SK-N-MC (cell line): ENCODE measurements around the gene CHST12.

Experiments
- DNase-seq: peaks from one replicate; pipeline ENCODE4 v3.0.0-alpha.2; 2011; ENCODE audit warnings: low read depth, low spot score
- H3K27ac ChIP-seq: fragments of 200-600 bp; sonication (generic); 2 replicates; pipeline ENCODE4 v1.5.1; 2016; ENCODE audit warnings: mixed run types
- H3K36me3 ChIP-seq: fragments of 200-600 bp; sonication (generic); 2 replicates; pipeline ENCODE4 v1.6.1; 2017; ENCODE audit warnings: antibody characterized with exemption, low read length, mixed read lengths; ENCODE audit not compliant: insufficient read depth
- H3K4me3 ChIP-seq: fragments of 200-600 bp; sonication (generic); 2 replicates; pipeline ENCODE4 v1.5.1; 2016
- H3K9ac ChIP-seq: fragments of 200-600 bp; sonication (generic); 2 replicates; pipeline ENCODE4 v1.8.0; 2017; ENCODE audit warnings: mixed run types, mixed read lengths; ENCODE audit not compliant: insufficient read length
- H3K9me3 ChIP-seq: fragments of 200-600 bp; sonication (generic); 2 replicates; pipeline ENCODE4 v1.6.1; 2017; ENCODE audit warnings: low read depth, mild to moderate bottlenecking, antibody characterized with exemption, low read length, moderate library complexity, mixed read lengths
- EZH2 ChIP-seq: fragments of 200-600 bp; sonication (generic); IDR thresholded peaks from one replicate; pipeline ENCODE4 v1.6.1; 2017; ENCODE audit warnings: antibody characterized with exemption
- FOXP2 ChIP-seq: optimal IDR thresholded peaks from 2 replicates; pipeline ENCODE3; 2011; ENCODE audit warnings: mild to moderate bottlenecking, moderate library complexity; ENCODE audit not compliant: insufficient read depth; ENCODE audit errors: extremely low read length, control extremely low read depth
- POLR2AphosphoS5 ChIP-seq: IDR thresholded peaks from 2 replicates; pipeline ENCODE4 v1.6.1; 2012; ENCODE audit warnings: mild to moderate bottlenecking, low read depth, low read length, borderline replicate concordance

Gene CHST12

DNA sequence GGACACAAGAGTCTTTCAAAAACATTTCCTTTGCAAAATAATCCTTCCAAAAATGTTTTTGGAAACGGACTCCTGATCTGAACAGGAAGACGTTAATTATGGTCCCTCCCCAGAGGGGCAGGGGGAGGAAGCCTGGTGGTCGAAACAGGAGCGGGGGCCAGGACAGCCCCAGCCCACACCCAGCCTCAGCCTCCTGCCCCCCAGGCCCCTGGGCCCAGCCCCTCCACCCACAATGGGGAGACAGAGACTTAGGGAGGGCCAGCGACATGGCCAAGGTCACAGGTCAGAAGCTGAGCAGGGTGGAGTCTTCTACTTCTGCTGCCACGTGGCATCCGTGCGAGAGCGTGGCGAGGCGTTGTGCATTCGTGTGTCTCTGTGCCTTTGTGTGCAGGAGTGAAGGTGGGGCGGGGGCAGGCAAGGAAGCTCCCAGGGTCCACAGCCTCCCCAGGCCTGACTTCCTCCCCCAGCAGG lies 86.8 kb downstream of the CHST12 start:
- Histone ChIP-seq H3K9me3 (no peaks in the 10 kb centered on the region), H3K9ac (no peak overlapping the region), H3K27ac (no peak overlapping the region), H3K36me3 (no peaks in the 10 kb centered on the region), H3K4me3 (no peak overlapping the region)
- TF ChIP-seq FOXP2 (no peak), POLR2AphosphoS5 (no peak), EZH2 (no peak)
- no peak for DNase-seq

GRCh38 chr7:2492038-2492437 lies 88.6 kb downstream of the CHST12 start:
- no peak for DNase-seq
- Histone ChIP-seq H3K27ac (no peak overlapping the region), H3K4me3 (no peak overlapping the region), H3K36me3 (no peaks in the 10 kb centered on the region), H3K9ac (no peak overlapping the region), H3K9me3 (no peaks in the 10 kb centered on the region)
- TF ChIP-seq EZH2 (no peak), FOXP2 (no peak), POLR2AphosphoS5 (no peak)

GRCh38 chr7:2493205-2494164 lies 90.1 kb downstream of the CHST12 start:
- TF ChIP-seq FOXP2 (no peak), POLR2AphosphoS5 (no peak), EZH2 (no peak)
- Histone ChIP-seq H3K9ac (no peak overlapping the region), H3K36me3 (no peaks in the 10 kb centered on the region), H3K27ac (no peak overlapping the region), H3K4me3 (no peak overlapping the region), H3K9me3 (no peaks in the 10 kb centered on the region)
- no peak for DNase-seq

DNA sequence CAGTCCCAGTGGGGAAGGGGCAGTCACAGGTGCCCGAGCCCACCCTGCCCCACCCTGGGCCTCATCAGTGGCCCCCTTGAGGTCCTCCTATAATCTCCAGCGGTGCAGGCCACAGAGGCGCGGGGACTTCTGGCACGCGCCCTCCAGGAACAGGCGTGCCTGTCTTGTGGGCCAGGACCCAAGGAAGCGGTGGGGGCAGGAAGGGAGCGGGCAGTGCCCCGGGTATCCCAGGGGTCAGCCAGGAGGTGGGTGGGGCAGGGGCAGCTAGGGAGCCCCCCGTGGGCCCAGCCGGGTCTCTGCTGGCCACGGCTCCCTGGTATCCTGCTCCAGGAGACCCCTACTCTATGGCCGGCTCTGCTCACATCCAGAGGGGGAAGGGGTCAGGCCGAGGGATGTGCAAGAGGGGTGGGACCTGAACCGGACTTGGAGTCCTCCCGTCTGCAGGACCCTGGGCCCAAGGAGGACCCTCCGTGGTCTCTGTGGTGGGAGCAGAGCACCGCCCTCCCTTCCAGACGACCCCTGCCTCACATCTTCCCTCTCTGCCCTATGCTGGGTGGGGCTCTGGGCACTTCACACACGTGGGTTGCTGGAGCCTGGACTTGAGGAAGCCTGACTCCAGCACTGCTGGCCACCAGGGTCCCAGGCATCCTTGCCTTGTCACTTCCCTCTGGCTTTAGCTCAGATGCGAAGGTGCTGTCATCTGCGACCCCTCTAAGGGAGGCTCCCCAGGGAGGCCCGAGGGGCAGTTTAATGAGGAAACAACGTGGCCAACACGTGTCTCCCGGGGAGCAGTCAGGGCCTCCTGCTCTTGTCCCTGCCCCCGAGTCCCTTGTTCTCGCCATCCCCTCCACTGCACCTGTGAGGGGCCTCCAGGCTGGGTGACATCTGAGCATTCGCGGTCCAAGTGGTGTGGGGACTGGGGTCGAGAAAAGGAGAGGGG lies 91.0 kb downstream of the CHST12 start:
- no peak overlapping the region for H3K9ac ChIP-seq
- no peak overlapping the region for H3K27ac ChIP-seq
- no peak for DNase-seq
- no peaks in the 10 kb centered on the region for H3K9me3 ChIP-seq
- no peaks in the 10 kb centered on the region for H3K36me3 ChIP-seq
- H3K4me3 ChIP-seq = no peak overlapping the region
- TF ChIP-seq EZH2 = no peak
- no peak for TF ChIP-seq FOXP2
- no peak for TF ChIP-seq POLR2AphosphoS5

GRCh38 chr7:2495418-2496299 lies 92.2 kb downstream of the CHST12 start:
- H3K9ac ChIP-seq = no peak overlapping the region
- peak; percentile 24 for DNase-seq

DNA sequence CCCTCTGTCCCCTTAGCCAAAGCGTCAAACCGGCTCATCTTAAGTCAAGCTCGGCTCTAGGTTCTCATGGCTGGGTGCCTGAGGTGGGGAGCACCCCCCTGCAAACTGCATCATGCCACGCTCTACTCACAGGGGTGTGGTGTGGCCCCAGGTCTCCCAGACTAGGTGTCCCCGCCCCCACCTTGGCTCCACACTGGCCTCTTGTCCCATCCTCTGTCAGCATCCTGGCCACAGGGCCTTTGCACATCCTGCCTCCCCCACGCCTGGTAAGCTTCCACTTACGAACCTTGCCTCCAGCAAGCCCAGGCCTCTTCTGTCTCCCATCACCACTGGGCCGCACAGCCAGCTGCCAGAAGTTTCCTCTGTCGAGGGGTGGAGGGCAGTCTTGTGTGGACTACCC lies 93.0 kb downstream of the CHST12 start:
- Histone ChIP-seq H3K9ac (no peak overlapping the region), H3K36me3 (no peaks in the 10 kb centered on the region), H3K27ac (no peak overlapping the region), H3K4me3 (no peak overlapping the region), H3K9me3 (no peaks in the 10 kb centered on the region)
- TF ChIP-seq FOXP2 = no peak
- no peak for TF ChIP-seq EZH2
- TF ChIP-seq POLR2AphosphoS5 = no peak
- DNase-seq = no peak

More at GRCh38 chr7:2495418-2496299, 92.2 kb downstream of the CHST12 start:
- TF ChIP-seq FOXP2 (peak; percentile 85), EZH2 (no peak), POLR2AphosphoS5 (no peak)
- Histone ChIP-seq H3K36me3 (no peaks in the 10 kb centered on the region), H3K4me3 (no peak overlapping the region), H3K9me3 (no peaks in the 10 kb centered on the region), H3K27ac (no peak overlapping the region)

GRCh38 chr7:2497065-2497464 lies 93.7 kb downstream of the CHST12 start:
- Histone ChIP-seq H3K9ac (no peak overlapping the region), H3K9me3 (no peaks in the 10 kb centered on the region), H3K27ac (no peak overlapping the region), H3K4me3 (no peak overlapping the region), H3K36me3 (no peaks in the 10 kb centered on the region)
- no peak for TF ChIP-seq EZH2
- TF ChIP-seq FOXP2 = no peak
- TF ChIP-seq POLR2AphosphoS5 = no peak
- no peak for DNase-seq

GRCh38 chr7:2497500-2498336 lies 94.3 kb downstream of the CHST12 start:
- no peak overlapping the region for H3K27ac ChIP-seq
- DNase-seq = no peak
- no peak overlapping the region for H3K9ac ChIP-seq
- H3K9me3 ChIP-seq = no peaks in the 10 kb centered on the region
- H3K36me3 ChIP-seq = no peaks in the 10 kb centered on the region
- TF ChIP-seq FOXP2 (no peak), EZH2 (no peak), POLR2AphosphoS5 (no peak)
- H3K4me3 ChIP-seq = no peak overlapping the region
